Osteocyte (in vitro differentiated cells): ENCODE measurements around the gene MYO1F. TPM values are rescaled to one million over a fixed set of nuclear protein-coding genes. Genes with fewer than 3 reads are reported as not detected.

Experiments
- DNase-seq: peaks from one replicate; pipeline ENCODE4 v3.0.0; 2021; ENCODE audit warnings: mixed read lengths; ENCODE audit not compliant: unreplicated experiment; ENCODE audit errors: extremely low spot score
- H3K27ac Mint-ChIP-seq: one replicate; pipeline ENCODE4 v1.8.0; 2021; ENCODE audit warnings: mild to moderate bottlenecking, mixed read lengths; ENCODE audit not compliant: unreplicated experiment
- H3K27me3 Mint-ChIP-seq: one replicate; pipeline ENCODE4 v1.8.0; 2021; ENCODE audit warnings: mixed read lengths; ENCODE audit not compliant: unreplicated experiment
- H3K36me3 Mint-ChIP-seq: one replicate; pipeline ENCODE4 v1.8.0; 2021; ENCODE audit warnings: mixed read lengths; ENCODE audit not compliant: unreplicated experiment
- H3K4me1 Mint-ChIP-seq: one replicate; pipeline ENCODE4 v1.8.0; 2021; ENCODE audit warnings: mixed read lengths; ENCODE audit not compliant: unreplicated experiment
- H3K4me3 Mint-ChIP-seq: one replicate; pipeline ENCODE4 v1.8.0; 2021; ENCODE audit warnings: mild to moderate bottlenecking, moderate library complexity, mixed read lengths; ENCODE audit not compliant: unreplicated experiment
- H3K9me3 Mint-ChIP-seq: one replicate; pipeline ENCODE4 v1.8.0; 2021; ENCODE audit warnings: mixed read lengths; ENCODE audit not compliant: unreplicated experiment
- total RNA-seq: library from RNA; stranded (reverse); gene quantifications from 2 replicates; pipeline ENCODE4 v1.2.1, GENCODE V29; 2021
- TF ChIP-seq, protein P1 (sequence below): fragments of 200-600 bp; sonication (generic); IDR thresholded peaks from 2 replicates; pipeline ENCODE4 v1.5.0; 2021; ENCODE audit warnings: antibody characterized with exemption, mild to moderate bottlenecking, moderate library complexity

Gene MYO1F
- total RNA-seq, 1 donor from 2014 or later, result 0.43 TPM

DNA sequence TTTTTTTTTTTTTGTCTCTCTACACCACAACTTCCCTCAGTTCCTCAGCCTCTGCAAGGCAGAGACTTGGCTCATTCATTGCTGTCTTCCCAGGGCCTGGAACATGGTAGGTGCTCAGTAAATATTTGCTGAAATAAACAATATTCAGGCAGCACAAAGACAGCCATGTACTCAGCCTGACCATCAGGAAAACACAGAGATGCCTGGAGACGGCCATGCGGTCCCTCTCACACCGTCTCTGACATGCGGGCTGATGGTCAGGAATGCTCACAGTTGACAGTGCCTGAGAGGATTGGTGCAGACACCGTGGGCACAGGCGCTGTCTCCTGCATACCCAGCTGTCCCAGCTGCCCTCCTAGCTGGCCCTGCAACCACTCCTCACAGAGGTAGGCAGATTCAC lies 75.7 kb downstream of the MYO1F start:
- Mint-ChIP-seq H3K4me3 (no peak overlapping the region), H3K27ac (no peak overlapping the region), H3K4me1 (peaks cover 18% of the 10 kb centered on the region)

DNA sequence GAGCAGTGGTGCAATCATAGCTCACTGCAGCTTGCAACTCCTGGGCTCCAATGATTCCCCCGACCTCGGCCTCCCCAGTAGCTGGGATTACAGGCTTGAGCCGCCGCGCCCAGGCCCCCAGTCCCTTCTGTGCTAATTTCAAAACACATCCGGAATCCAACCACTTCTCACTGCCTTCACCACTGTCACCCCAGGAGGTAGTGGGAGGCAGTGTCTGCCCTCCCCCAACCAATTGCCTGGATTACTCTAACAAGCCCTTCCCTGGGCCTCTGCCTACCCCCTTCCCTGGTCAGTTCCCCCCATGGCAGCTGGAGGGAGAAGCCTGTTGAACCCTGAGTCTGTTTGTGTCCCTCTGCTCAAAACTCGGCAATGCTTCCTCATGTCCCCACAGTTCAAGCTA lies 77.1 kb downstream of the MYO1F start:
- DNase-seq, result no peak
- no peaks in the 10 kb centered on the region for H3K36me3 Mint-ChIP-seq
- no peak overlapping the region for H3K4me3 Mint-ChIP-seq
- TF ChIP-seq, protein P1, sequence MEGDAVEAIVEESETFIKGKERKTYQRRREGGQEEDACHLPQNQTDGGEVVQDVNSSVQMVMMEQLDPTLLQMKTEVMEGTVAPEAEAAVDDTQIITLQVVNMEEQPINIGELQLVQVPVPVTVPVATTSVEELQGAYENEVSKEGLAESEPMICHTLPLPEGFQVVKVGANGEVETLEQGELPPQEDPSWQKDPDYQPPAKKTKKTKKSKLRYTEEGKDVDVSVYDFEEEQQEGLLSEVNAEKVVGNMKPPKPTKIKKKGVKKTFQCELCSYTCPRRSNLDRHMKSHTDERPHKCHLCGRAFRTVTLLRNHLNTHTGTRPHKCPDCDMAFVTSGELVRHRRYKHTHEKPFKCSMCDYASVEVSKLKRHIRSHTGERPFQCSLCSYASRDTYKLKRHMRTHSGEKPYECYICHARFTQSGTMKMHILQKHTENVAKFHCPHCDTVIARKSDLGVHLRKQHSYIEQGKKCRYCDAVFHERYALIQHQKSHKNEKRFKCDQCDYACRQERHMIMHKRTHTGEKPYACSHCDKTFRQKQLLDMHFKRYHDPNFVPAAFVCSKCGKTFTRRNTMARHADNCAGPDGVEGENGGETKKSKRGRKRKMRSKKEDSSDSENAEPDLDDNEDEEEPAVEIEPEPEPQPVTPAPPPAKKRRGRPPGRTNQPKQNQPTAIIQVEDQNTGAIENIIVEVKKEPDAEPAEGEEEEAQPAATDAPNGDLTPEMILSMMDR, result no peak
- H3K27me3 Mint-ChIP-seq, result no peaks in the 10 kb centered on the region
- H3K27ac Mint-ChIP-seq, result no peak overlapping the region
- no peaks in the 10 kb centered on the region for H3K9me3 Mint-ChIP-seq
- peaks cover 11% of the 10 kb centered on the region for H3K4me1 Mint-ChIP-seq

More for the DNA sequence above, 75.7 kb downstream of the MYO1F start:
- Mint-ChIP-seq H3K36me3 (no peaks in the 10 kb centered on the region), H3K9me3 (no peaks in the 10 kb centered on the region), H3K27me3 (no peaks in the 10 kb centered on the region)
- TF ChIP-seq, protein P1, result no peak
- DNase-seq, result no peak

DNA sequence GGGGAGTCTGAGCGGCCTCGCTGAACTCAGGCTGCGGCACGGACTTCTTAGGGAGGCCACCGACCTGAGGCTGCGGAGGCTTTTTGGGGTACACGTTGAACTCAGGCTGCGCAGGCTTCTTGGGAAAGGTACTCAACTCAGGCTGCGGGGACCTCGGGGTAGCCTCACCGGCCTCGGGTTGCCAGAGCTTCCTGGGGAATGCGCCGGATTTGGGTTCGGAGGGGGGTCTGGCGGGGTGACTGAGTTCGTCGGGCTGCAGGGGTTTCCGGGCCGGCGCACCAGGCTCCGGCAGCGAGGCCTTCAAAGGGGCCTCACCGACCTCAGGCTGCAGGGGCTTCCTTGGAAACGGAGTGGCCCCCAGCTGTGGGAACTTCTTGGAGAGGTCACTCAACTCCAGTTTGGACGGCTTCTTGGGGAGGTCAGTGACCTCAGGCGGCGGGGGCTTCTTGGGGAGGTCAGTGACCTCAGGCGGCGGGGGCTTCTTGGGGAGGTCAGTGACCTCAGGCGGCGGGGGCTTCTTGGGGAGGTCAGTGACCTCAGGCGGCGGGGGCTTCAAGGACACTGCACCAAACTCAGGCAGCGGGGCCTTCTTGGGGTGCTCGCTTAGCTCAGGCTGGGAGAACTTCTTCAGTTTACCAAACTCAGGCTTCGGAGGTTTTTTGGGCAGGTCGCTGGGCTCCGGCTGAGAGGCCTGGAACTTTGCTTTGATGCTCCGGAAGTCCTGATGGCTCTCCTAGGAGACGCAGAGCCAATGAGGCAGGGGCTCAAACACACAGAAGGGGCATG lies 78.0 kb downstream of the MYO1F start:
- DNase-seq, result no peak
- Mint-ChIP-seq H3K9me3 (no peaks in the 10 kb centered on the region), H3K4me3 (no peak overlapping the region), H3K36me3 (no peaks in the 10 kb centered on the region), H3K27ac (no peak overlapping the region), H3K27me3 (no peaks in the 10 kb centered on the region), H3K4me1 (peaks cover 10% of the 10 kb centered on the region)
- TF ChIP-seq, protein P1, result no peak

DNA sequence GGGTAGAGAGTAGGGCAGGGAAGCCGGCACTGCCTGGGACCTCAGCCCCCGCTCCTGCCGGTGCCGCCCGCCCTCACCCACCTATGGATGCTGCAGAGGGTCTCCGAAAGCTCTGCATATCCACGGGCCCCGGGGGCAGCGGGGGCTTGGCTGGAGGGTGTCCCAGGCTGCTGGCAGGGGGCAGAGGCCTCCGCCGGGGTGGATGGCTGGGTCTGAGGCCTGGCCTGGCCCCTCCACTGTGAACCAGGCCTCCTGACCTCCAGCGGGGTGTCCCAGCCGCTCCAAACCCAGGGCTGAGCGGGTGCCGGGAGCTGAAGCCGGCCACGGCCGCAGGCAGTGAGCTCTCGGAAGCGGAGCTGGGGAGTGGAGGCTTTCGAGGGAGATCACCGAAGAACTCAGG lies 78.9 kb downstream of the MYO1F start:
- Mint-ChIP-seq H3K9me3 (no peaks in the 10 kb centered on the region), H3K36me3 (no peaks in the 10 kb centered on the region), H3K4me1 (peaks cover 7% of the 10 kb centered on the region), H3K27ac (no peak overlapping the region), H3K27me3 (no peaks in the 10 kb centered on the region), H3K4me3 (no peak overlapping the region)
- DNase-seq, result no peak
- TF ChIP-seq, protein P1, result no peak

DNA sequence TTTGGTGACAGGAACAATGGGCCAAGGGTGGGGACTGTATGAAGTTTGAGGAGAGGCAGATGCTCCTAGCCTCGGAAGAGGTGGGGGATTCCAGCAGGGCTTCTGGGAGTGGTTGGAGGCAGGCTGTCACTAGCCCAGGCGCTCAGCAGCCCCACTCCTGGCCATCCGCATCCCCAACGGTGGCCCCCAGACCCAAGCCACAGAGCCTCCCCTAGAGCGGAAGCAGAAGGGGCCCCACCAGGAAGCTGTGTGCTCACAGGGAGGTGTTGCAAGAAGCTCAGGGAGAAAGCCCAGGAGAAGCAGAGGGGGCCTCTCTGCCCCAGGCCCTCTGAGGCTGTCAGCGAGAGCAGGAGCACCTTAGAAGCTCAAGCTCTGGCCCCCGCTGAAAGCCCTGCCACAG lies 83.1 kb downstream of the MYO1F start:
- Mint-ChIP-seq H3K4me3 (no peak overlapping the region), H3K9me3 (no peaks in the 10 kb centered on the region), H3K27ac (no peak overlapping the region), H3K4me1 (no peaks in the 10 kb centered on the region), H3K27me3 (no peaks in the 10 kb centered on the region), H3K36me3 (no peaks in the 10 kb centered on the region)
- TF ChIP-seq, protein P1, result no peak
- no peak for DNase-seq
